SU-DHL-6 (cell line): ENCODE measurements around the gene VAMP4.

Experiments used
- H2AFZ ChIP-seq: fragments of 200-600 bp; sonication (generic); 2 replicates; pipeline ENCODE4 v1.6.1; 2014; ENCODE audit warnings: low read depth, mild to moderate bottlenecking, moderate library complexity, mixed read lengths, antibody characterized with exemption, low read length; ENCODE audit not compliant: severe bottlenecking
- H3F3A ChIP-seq: fragments of 200-600 bp; shearing (Covaris generic); 2 replicates; pipeline ENCODE4 v1.6.0; 2016; ENCODE audit warnings: antibody characterized with exemption, mild to moderate bottlenecking; ENCODE audit not compliant: insufficient read depth
- H3K27ac ChIP-seq: fragments of 200-600 bp; sonication (generic); 2 replicates; pipeline ENCODE4 v1.5.1; 2016; ENCODE audit warnings: low read depth, mild to moderate bottlenecking, low read length, moderate library complexity, mixed read lengths
- H3K27me3 ChIP-seq: fragments of 200-600 bp; sonication (generic), shearing (Covaris generic); 2 replicates; pipeline ENCODE4 v1.6.0; 2014; ENCODE audit warnings: mild to moderate bottlenecking, low read length
- H3K36me3 ChIP-seq: fragments of 200-600 bp; sonication (generic); 2 replicates; pipeline ENCODE4 v1.6.1; 2014; ENCODE audit warnings: mild to moderate bottlenecking, low read length, mixed read lengths
- H3K4me2 ChIP-seq: fragments of 300-600, 200-600 bp; shearing (Covaris generic), sonication (generic); 2 replicates; pipeline ENCODE4 v1.6.0; 2014; ENCODE audit warnings: low read length, low read depth, mild to moderate bottlenecking; ENCODE audit not compliant: poor library complexity, severe bottlenecking
- H3K4me3 ChIP-seq: fragments of 200-600 bp; sonication (generic); 2 replicates; pipeline ENCODE4 v1.5.1; 2014; ENCODE audit warnings: antibody characterized with exemption, low read length, mild to moderate bottlenecking, mixed read lengths; ENCODE audit not compliant: insufficient read depth, poor library complexity, severe bottlenecking
- H3K79me2 ChIP-seq: fragments of 200-600 bp; sonication (generic); 2 replicates; pipeline ENCODE4 v1.6.1; 2014; ENCODE audit warnings: mild to moderate bottlenecking, low read length, moderate library complexity; ENCODE audit not compliant: insufficient read depth
- H3K9ac ChIP-seq: fragments of 200-600 bp; sonication (generic); 2 replicates; pipeline ENCODE4 v1.7.0; 2014; ENCODE audit warnings: mild to moderate bottlenecking, low read length
- H3K9me2 ChIP-seq: fragments of 200-600 bp; sonication (generic); replicated peaks from 2 replicates; pipeline ENCODE4 v1.6.1; 2014; ENCODE audit warnings: low read length; ENCODE audit not compliant: insufficient read depth
- H3K9me3 ChIP-seq: fragments of 200-600 bp; sonication (generic); 2 replicates; pipeline ENCODE4 v1.6.1; 2014; ENCODE audit warnings: low read length, mixed read lengths; ENCODE audit not compliant: insufficient read depth
- H4K20me1 ChIP-seq: fragments of 200-600 bp; sonication (generic); 2 replicates; pipeline ENCODE4 v1.6.1; 2014; ENCODE audit warnings: low read depth, mild to moderate bottlenecking, antibody characterized with exemption, low read length, moderate library complexity, mixed read lengths
- EZH2phosphoT487 ChIP-seq: fragments of 200-600 bp; sonication (generic), shearing (Covaris generic); conservative IDR thresholded peaks from 2 replicates; pipeline ENCODE4 v1.6.1; 2018; ENCODE audit warnings: mild to moderate bottlenecking, antibody characterized with exemption, low read length, moderate library complexity, mixed read lengths
- TF ChIP-seq, protein P1 (sequence below): fragments of 200-600 bp; sonication (generic); IDR thresholded peaks from one replicate; pipeline ENCODE4 v1.5.1; 2017; ENCODE audit warnings: antibody characterized with exemption, mild to moderate bottlenecking, low read length, moderate library complexity; ENCODE audit not compliant: insufficient read depth, poor library complexity, severe bottlenecking

VAMP4 gene

DNA sequence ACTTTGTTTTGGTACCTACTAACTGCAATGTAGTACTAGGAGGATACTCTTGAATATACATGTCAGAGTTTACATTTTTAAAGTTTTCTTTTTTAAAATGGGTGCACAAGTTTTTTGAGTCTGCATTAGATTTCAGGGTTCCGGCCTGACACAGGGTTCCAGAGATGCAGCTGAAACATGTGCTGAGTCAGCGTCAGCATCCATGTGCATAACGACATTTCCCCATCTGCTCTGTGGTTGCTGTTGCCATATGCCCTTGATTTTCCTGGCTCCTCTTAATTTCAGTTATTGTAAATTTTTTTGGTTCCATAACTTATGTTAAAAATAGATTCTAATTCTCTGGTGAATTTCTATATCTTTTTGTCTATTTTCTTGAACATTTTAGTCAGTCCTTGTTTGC is 27.3 kb upstream of the VAMP4 start:
- H3K9me3 ChIP-seq: no peaks in the 10 kb centered on the region
- H3K27me3 ChIP-seq: no peaks in the 10 kb centered on the region
- no peak overlapping the region for H3K4me3 ChIP-seq
- no peak for TF ChIP-seq EZH2phosphoT487
- TF ChIP-seq, protein P1, sequence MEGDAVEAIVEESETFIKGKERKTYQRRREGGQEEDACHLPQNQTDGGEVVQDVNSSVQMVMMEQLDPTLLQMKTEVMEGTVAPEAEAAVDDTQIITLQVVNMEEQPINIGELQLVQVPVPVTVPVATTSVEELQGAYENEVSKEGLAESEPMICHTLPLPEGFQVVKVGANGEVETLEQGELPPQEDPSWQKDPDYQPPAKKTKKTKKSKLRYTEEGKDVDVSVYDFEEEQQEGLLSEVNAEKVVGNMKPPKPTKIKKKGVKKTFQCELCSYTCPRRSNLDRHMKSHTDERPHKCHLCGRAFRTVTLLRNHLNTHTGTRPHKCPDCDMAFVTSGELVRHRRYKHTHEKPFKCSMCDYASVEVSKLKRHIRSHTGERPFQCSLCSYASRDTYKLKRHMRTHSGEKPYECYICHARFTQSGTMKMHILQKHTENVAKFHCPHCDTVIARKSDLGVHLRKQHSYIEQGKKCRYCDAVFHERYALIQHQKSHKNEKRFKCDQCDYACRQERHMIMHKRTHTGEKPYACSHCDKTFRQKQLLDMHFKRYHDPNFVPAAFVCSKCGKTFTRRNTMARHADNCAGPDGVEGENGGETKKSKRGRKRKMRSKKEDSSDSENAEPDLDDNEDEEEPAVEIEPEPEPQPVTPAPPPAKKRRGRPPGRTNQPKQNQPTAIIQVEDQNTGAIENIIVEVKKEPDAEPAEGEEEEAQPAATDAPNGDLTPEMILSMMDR: no peak
- H2AFZ ChIP-seq: no peak overlapping the region
- H3F3A ChIP-seq: no peaks in the 10 kb centered on the region
- no peak overlapping the region for H3K4me2 ChIP-seq
- H3K27ac ChIP-seq: no peak overlapping the region
- H3K36me3 ChIP-seq: no peaks in the 10 kb centered on the region
- H3K79me2 ChIP-seq: no peaks in the 10 kb centered on the region
- H3K9ac ChIP-seq: no peak overlapping the region
- no peaks in the 10 kb centered on the region for H3K9me2 ChIP-seq
- no peaks in the 10 kb centered on the region for H4K20me1 ChIP-seq

DNA sequence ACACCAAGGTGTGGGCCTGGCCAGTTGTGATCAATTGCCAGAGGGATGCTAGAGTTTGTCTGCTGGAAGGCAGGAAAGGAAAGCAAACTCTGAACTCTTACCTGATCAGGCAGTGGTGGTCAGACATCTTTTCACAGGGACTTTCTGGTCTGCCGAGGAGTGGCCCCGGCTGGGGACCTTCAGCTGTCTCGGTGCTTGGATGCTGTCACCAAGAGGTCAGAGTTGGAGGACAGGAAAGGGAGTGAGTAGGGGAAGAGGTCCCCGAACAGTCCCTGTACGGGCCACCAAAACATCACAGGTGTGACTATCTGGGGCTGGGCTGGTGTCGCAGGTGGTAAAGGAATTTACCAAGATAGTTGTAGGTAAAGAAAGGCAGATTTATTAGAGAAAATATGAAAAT is 21.9 kb upstream of the VAMP4 start:
- no peak for TF ChIP-seq EZH2phosphoT487
- TF ChIP-seq, protein P1: no peak
- no peak overlapping the region for H3K4me2 ChIP-seq
- H3K27ac ChIP-seq: no peak overlapping the region
- H3K9me2 ChIP-seq: no peaks in the 10 kb centered on the region
- no peaks in the 10 kb centered on the region for H3F3A ChIP-seq
- H2AFZ ChIP-seq: no peak overlapping the region
- H3K4me3 ChIP-seq: no peak overlapping the region
- no peaks in the 10 kb centered on the region for H3K79me2 ChIP-seq
- H3K9me3 ChIP-seq: no peaks in the 10 kb centered on the region
- no peak overlapping the region for H3K9ac ChIP-seq
- no peaks in the 10 kb centered on the region for H3K27me3 ChIP-seq
- H3K36me3 ChIP-seq: no peaks in the 10 kb centered on the region
- no peaks in the 10 kb centered on the region for H4K20me1 ChIP-seq

DNA sequence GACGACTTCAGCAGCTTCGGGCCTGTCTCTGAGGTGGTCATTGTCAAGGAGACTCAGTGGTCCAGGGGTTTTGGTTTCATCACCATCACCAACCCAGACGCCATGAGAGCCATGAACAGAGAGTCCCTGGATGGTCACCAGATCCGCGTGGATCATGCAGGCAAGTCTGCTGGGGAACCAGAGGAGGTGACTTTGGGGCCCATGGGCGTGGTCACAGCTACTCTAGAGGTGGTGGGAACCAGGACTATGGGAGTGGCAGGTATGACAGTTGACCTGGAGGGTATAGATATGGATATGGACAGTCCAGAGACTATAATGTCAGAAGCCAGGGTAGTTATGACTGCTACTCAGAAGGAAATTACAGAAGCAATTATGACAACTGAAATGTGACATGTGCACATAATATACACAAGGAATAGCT is 20.3 kb upstream of the VAMP4 start:
- no peak overlapping the region for H3K4me3 ChIP-seq
- H3K79me2 ChIP-seq: no peaks in the 10 kb centered on the region
- TF ChIP-seq, protein P1: no peak
- no peak for TF ChIP-seq EZH2phosphoT487
- H2AFZ ChIP-seq: no peak overlapping the region
- no peaks in the 10 kb centered on the region for H3K36me3 ChIP-seq
- no peaks in the 10 kb centered on the region for H4K20me1 ChIP-seq
- H3K9me3 ChIP-seq: no peaks in the 10 kb centered on the region
- no peaks in the 10 kb centered on the region for H3K27me3 ChIP-seq
- no peak overlapping the region for H3K4me2 ChIP-seq
- no peak overlapping the region for H3K9ac ChIP-seq
- no peaks in the 10 kb centered on the region for H3K9me2 ChIP-seq
- no peak overlapping the region for H3K27ac ChIP-seq
- H3F3A ChIP-seq: no peaks in the 10 kb centered on the region

DNA sequence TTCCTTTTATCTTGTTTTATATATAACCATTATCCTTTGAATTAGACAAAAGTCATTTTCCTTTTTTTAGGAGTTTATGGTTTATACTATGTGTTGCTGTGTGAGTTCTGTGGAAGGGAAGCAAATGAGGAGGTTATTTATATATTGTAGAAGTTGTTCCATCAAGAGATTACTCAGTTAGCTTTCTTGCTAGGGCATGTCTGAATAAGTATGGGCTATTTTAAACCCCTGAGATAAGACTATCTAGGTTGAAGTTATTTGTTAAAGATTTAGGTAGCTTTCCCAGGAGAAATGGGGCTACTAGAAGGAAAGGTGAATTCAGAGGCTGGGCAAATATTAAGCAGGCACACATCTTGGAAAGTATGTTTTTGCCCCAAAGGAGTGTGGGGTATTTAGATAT is 16.1 kb upstream of the VAMP4 start:
- H3K4me3 ChIP-seq: no peak overlapping the region
- H3K79me2 ChIP-seq: no peaks in the 10 kb centered on the region
- H3F3A ChIP-seq: no peaks in the 10 kb centered on the region
- no peaks in the 10 kb centered on the region for H3K9me3 ChIP-seq
- no peaks in the 10 kb centered on the region for H3K36me3 ChIP-seq
- H4K20me1 ChIP-seq: no peaks in the 10 kb centered on the region
- H3K27ac ChIP-seq: no peak overlapping the region
- TF ChIP-seq EZH2phosphoT487: no peak
- TF ChIP-seq, protein P1: no peak
- no peaks in the 10 kb centered on the region for H3K27me3 ChIP-seq
- H3K4me2 ChIP-seq: no peak overlapping the region
- H2AFZ ChIP-seq: no peak overlapping the region
- H3K9me2 ChIP-seq: no peaks in the 10 kb centered on the region
- no peak overlapping the region for H3K9ac ChIP-seq
